ENCODE data around the gene CATSPERE. TPM values are rescaled to one million over a fixed set of nuclear protein-coding genes. Genes with fewer than 3 reads are reported as not detected.

CATSPERE gene
- total and polyA plus RNA-seq, 10 of the 15 experiments (the other 5 are each of a cell fraction or from before 2014, with no cell fraction given), result 0.04 to 0.24 (median 0.17) TPM; not detected in 3

GRCh38 chr1:244496186-244496585 lies 35.1 kb downstream of the CATSPERE start:
- DNase-seq (ENCODE audit: low read depth, low spot score) (no peak), FAIRE-seq (no peak), ATAC-seq (no peak; the same call in 2 of the 3 replicates)
- Histone ChIP-seq H3K4me3 (no peak overlapping the region), H4K20me1 (ENCODE audit: control insufficient read depth, insufficient read depth) (no peaks in the 10 kb centered on the region), H3K4me1 (ENCODE audit: control insufficient read depth, insufficient read depth, low read length) (no peaks in the 10 kb centered on the region), H3K4me2 (ENCODE audit: control insufficient read depth, insufficient read depth) (no peak overlapping the region), H3K9me3 (replicated peaks; ENCODE audit: control insufficient read depth, insufficient read depth, low read length) (no peaks in the 10 kb centered on the region), H2AFZ (ENCODE audit: control insufficient read depth, low read depth, low read length) (no peak overlapping the region), H3K79me2 (ENCODE audit: control insufficient read depth, insufficient read depth, low read length) (no peaks in the 10 kb centered on the region), H3K36me3 (ENCODE audit: control insufficient read depth in 2 of 2, insufficient read depth in 2 of 2, low read length in 1 of 2) (no peaks in the 10 kb centered on the region), H3K27me3 (replicated peaks in 1 of 2; ENCODE audit: control insufficient read depth in 2 of 2, insufficient read depth in 2 of 2, low read length in 1 of 2) (no peaks in the 10 kb centered on the region), H3K27ac (ENCODE audit: control insufficient read depth, insufficient read depth) (no peak overlapping the region), H3K9ac (ENCODE audit: control insufficient read depth, insufficient read depth, low read length) (no peak overlapping the region)
- CTCF ChIA-PET, result interaction anchor here (0.7 kb wide), 1 partner anchor 16 kb away, joined by 3 read pairs; no protein-coding TSS in a partner anchor
- SMC1A ChIA-PET (ENCODE audit: uncharacterized antibody, unreplicated experiment), result no interaction called here
- WGBS (ENCODE audit: insufficient coverage, insufficient replicate concordance, low lambda C conversion rate, missing lambda C conversion rate), result 72% methylated on average over 1 of the region's 1 CpG
- in situ Hi-C loops (cut with MboI) (no loop called here), intact Hi-C loops (cut with micrococcal nuclease; ENCODE audit: unreplicated experiment) (no loop called here)
- RAD21 ChIA-PET (ENCODE audit: unreplicated experiment), result no interaction called here
- no TSS peak for BruUV-seq (replicated peaks)
- POLR2A ChIA-PET, result no interaction called here
- TF ChIP-seq STAT3 (IDR thresholded peaks at IDR 0.05; ENCODE audit: low read depth, low read length) (no peak), USF2 (IDR thresholded peaks at IDR 0.05; ENCODE audit: borderline replicate concordance, low read depth, low read length) (no peak), GATAD2B (conservative IDR thresholded peaks at IDR 0.05; ENCODE audit: low read depth) (no peak), PAX8 (IDR thresholded peaks at IDR 0.05) (no peak), BMI1 (IDR thresholded peaks at IDR 0.05; ENCODE audit: borderline replicate concordance) (no peak), PAX5 (IDR thresholded peaks at IDR 0.05; ENCODE audit: borderline replicate concordance, low read depth, low read length) (no peak), HCFC1 (IDR thresholded peaks at IDR 0.05; ENCODE audit: low read length) (no peak), MTA2 (IDR thresholded peaks at IDR 0.05; ENCODE audit: low read depth) (no peak)
- TF ChIP-seq, protein P1, sequence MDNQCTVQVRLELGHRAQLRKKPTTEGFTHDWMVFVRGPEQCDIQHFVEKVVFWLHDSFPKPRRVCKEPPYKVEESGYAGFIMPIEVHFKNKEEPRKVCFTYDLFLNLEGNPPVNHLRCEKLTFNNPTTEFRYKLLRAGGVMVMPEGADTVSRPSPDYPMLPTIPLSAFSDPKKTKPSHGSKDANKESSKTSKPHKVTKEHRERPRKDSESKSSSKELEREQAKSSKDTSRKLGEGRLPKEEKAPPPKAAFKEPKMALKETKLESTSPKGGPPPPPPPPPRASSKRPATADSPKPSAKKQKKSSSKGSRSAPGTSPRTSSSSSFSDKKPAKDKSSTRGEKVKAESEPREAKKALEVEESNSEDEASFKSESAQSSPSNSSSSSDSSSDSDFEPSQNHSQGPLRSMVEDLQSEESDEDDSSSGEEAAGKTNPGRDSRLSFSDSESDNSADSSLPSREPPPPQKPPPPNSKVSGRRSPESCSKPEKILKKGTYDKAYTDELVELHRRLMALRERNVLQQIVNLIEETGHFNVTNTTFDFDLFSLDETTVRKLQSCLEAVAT (IDR thresholded peaks at IDR 0.05), result no peak

Data from GM12878 (cell line).